ENCODE measurements around the gene CT45A9. TPM values are rescaled to one million over a fixed set of nuclear protein-coding genes. Genes with fewer than 3 reads are reported as not detected.
"Not testable (repeated sequence)": the region's sequence is repeated elsewhere in the genome, so short reads cannot be mapped to it uniquely, and the experiment has no call there.

The CT45A9 gene
- not detected for polyA plus RNA-seq (2013, experiment 1 of 2; ENCODE audit: insufficient read length)
- polyA plus RNA-seq (2013, experiment 2 of 2; ENCODE audit: insufficient read length), result not detected

- not testable (repeated sequence) for DNase-seq
Measured at GRCh38 chrX:135871712-135872111, at the start of gene CT45A9. CT45A9 (minus strand) TSS chrX:135871812; CDS start chrX:135868061, 3,751 bp downstream.

GRCh38 chrX:135920516-135920915 lies 48.9 kb upstream of the CT45A9 start:
- DNase-seq, result not testable (repeated sequence)

GRCh38 chrX:135914404-135914803 lies 42.8 kb upstream of the CT45A9 start:
- DNase-seq, result no peak

- no peak for DNase-seq
Measured at GRCh38 chrX:135910251-135910650, 38.6 kb upstream of the CT45A9 start.

GRCh38 chrX:135893294-135893817 lies 21.7 kb upstream of the CT45A9 start, which contains the start of the genes CT45A10 and SAGE1:
CT45A10 (minus strand) TSS chrX:135893444; CDS start chrX:135885344, 8,100 bp downstream.
SAGE1 (plus strand) TSS chrX:135893716; CDS start chrX:135896243, 2,527 bp downstream.
- no peak for DNase-seq

GRCh38 chrX:135892781-135893180 lies 21.2 kb upstream of the CT45A9 start:
- no peak for DNase-seq

GRCh38 chrX:135890087-135890585 lies 18.5 kb upstream of the CT45A9 start:
- DNase-seq, result no peak

- not testable (repeated sequence) for DNase-seq
Measured at GRCh38 chrX:135888976-135889375, 17.4 kb upstream of the CT45A9 start.

GRCh38 chrX:135888230-135888629 lies 16.6 kb upstream of the CT45A9 start:
- DNase-seq, result not testable (repeated sequence)

GRCh38 chrX:135882741-135883140 lies 11.1 kb upstream of the CT45A9 start:
- not testable (repeated sequence) for DNase-seq

GRCh38 chrX:135854438-135854837 lies 17.2 kb downstream of the CT45A9 start, which contains the start of gene CT45A8:
CT45A8 (minus strand) TSS chrX:135854538; CDS start chrX:135850783, 3,755 bp downstream.
- DNase-seq, result not testable (repeated sequence)

- not testable (repeated sequence) for DNase-seq
Measured at GRCh38 chrX:135837180-135837579, 34.4 kb downstream of the CT45A9 start, which contains the start of gene CT45A7. CT45A7 (minus strand) TSS chrX:135837280; CDS start chrX:135833533, 3,747 bp downstream.

- DNase-seq, result not testable (repeated sequence)
Measured at GRCh38 chrX:135819912-135820311, 51.7 kb downstream of the CT45A9 start, which contains the start of gene CT45A2. CT45A2 (minus strand) TSS chrX:135820012; CDS start chrX:135816265, 3,747 bp downstream.
